ENCODE data around the gene GLS2. TPM values are rescaled to one million over a fixed set of nuclear protein-coding genes. Genes with fewer than 3 reads are reported as not detected.

Gene GLS2
- total and polyA plus RNA-seq, 9 of the 15 experiments (the other 6 are each of a cell fraction or from before 2014, with no cell fraction given): 0.11 TPM; not detected in 8

- TF ChIP-seq TOE1 (IDR thresholded peaks at IDR 0.05; ENCODE audit: borderline replicate concordance) (peak; percentile 66), TOE1 (CRISPR knock-in tag; IDR thresholded peaks at IDR 0.05; ENCODE audit: borderline replicate concordance, low read depth) (no peak; the same call in 1 of the 2 replicates), ZBED1 (IDR thresholded peaks at IDR 0.05) (no peak), GMEB1 (CRISPR knock-in tag; IDR thresholded peaks at IDR 0.05) (peak; percentile 94), NFRKB (IDR thresholded peaks at IDR 0.05; ENCODE audit: low read depth) (peak; percentile 98), NFIC (IDR thresholded peaks at IDR 0.05) (peak; percentile 49), ZZZ3 (IDR thresholded peaks at IDR 0.05) (0 out of 2 replicates have a peak, but pooled peaks have one; percentile 48), LCOR (CRISPR knock-in tag; IDR thresholded peaks at IDR 0.05) (peak; percentile 84), THRAP3 (IDR thresholded peaks at IDR 0.05; ENCODE audit: borderline replicate concordance) (no peak), EP400 (IDR thresholded peaks at IDR 0.05) (peak; percentile 100), ZNF75A (CRISPR knock-in tag; IDR thresholded peaks at IDR 0.05) (no peak), SMARCA4 (IDR thresholded peaks at IDR 0.05) (peak; percentile 26), ZNF699 (CRISPR knock-in tag; IDR thresholded peaks at IDR 0.05; ENCODE audit: insufficient replicate concordance) (no peak), SMAD2 (IDR thresholded peaks at IDR 0.05; ENCODE audit: low read depth, low read length) (no peak), ZNF407 (IDR thresholded peaks at IDR 0.05; ENCODE audit: low read depth) (no peak; the same call in 1 of the 2 replicates), RUNX1 (IDR thresholded peaks at IDR 0.05; ENCODE audit: low read depth) (no peak), GATA2 (CRISPR knock-in tag; IDR thresholded peaks at IDR 0.05) (0 out of 2 replicates have a peak, but pooled peaks have one; percentile 12), ADNP (tag; IDR thresholded peaks at IDR 0.05) (peak; percentile 5; the same call in 1 of the 2 replicates)
Observed at GRCh38 chr12:56468216-56469006, 19.6 kb downstream of the GLS2 start, which contains the start of gene SPRYD4 (continued).

Data from K562 (cell line).